CD14-positive monocyte (primary cell): ENCODE data around the gene ANKRD40. TPM values are rescaled to one million over a fixed set of nuclear protein-coding genes. Genes with fewer than 3 reads are reported as not detected.

Experiments used
- DNase-seq, 3 donors: peaks; one replicate each; pipeline ENCODE4 v3.0.0-alpha.2; 2011 to 2022
- H2AFZ ChIP-seq: 2 replicates; pipeline ENCODE4 v1.6.0; 2012; ENCODE audit warnings: mild to moderate bottlenecking, low read depth, low read length, inconsistent platforms; ENCODE audit not compliant: insufficient read depth, poor library complexity, severe bottlenecking
- H3K27ac ChIP-seq, 2 donors: 1 replicate in 1 of 2; 2 replicates in 1 of 2; pipeline ENCODE4 v1.5.1; 2012 to 2013; ENCODE audit warnings: low read length in 2 of 2, control low read depth in 1 of 2, inconsistent platforms in 1 of 2, low read depth in 1 of 2, mild to moderate bottlenecking in 1 of 2
- H3K27me3 ChIP-seq, 2 donors: one replicate each; pipeline versions ENCODE4 v1.6.0 to v1.6.1; 2011 to 2013; ENCODE audit warnings: low read length in 2 of 2; ENCODE audit not compliant: control insufficient read depth in 2 of 2, insufficient read depth in 2 of 2
- H3K36me3 ChIP-seq, 2 donors: replicated peaks in 1 of 2; 1 replicate in 1 of 2; 2 replicates in 1 of 2; pipeline versions ENCODE4 v1.5.1 to v1.6.1; 2012 to 2013; ENCODE audit warnings: low read length in 2 of 2, control low read depth in 1 of 2, inconsistent platforms in 1 of 2, mild to moderate bottlenecking in 1 of 2; ENCODE audit not compliant: insufficient read depth in 2 of 2, control insufficient read depth in 1 of 2
- H3K4me1 ChIP-seq, 2 donors: 1 replicate in 1 of 2; 2 replicates in 1 of 2; pipeline versions ENCODE4 v1.5.1 to v1.6.1; 2012 to 2013; ENCODE audit warnings: low read length in 2 of 2, control low read depth in 1 of 2, inconsistent platforms in 1 of 2, mild to moderate bottlenecking in 1 of 2, moderate library complexity in 1 of 2; ENCODE audit not compliant: insufficient read depth in 2 of 2, control insufficient read depth in 1 of 2
- H3K4me2 ChIP-seq: replicated peaks from 2 replicates; pipeline ENCODE3; 2012; ENCODE audit warnings: low read length, moderate library complexity, mild to moderate bottlenecking; ENCODE audit not compliant: poor library complexity, severe bottlenecking; ENCODE audit errors: extremely low read depth
- H3K4me3 ChIP-seq, 3 experiments: fragments of 200-600 bp in 1 of 3; sonication (generic) in 1 of 3; replicated peaks in 1 of 3; 1 replicate in 2 of 3; 2 replicates in 1 of 3; pipeline ENCODE4 v1.5.1; 2011 to 2013; ENCODE audit warnings: low read length in 3 of 3, mild to moderate bottlenecking in 3 of 3, control low read depth in 2 of 3, low read depth in 2 of 3, inconsistent platforms in 1 of 3, moderate library complexity in 1 of 3
- H3K79me2 ChIP-seq: 2 replicates; pipeline ENCODE4 v1.6.0; 2012; ENCODE audit warnings: mild to moderate bottlenecking, control low read depth, inconsistent platforms, low read length, moderate library complexity; ENCODE audit not compliant: insufficient read depth
- H3K9ac ChIP-seq: 2 replicates; pipeline ENCODE4 v1.6.0; 2017; ENCODE audit warnings: low read length, mild to moderate bottlenecking; ENCODE audit not compliant: insufficient read depth, poor library complexity, severe bottlenecking
- H3K9me3 ChIP-seq, 2 donors: replicated peaks in 1 of 2; 1 replicate in 1 of 2; 2 replicates in 1 of 2; pipeline versions ENCODE4 v1.5.1 to v1.6.1; 2012 to 2013; ENCODE audit warnings: low read length in 2 of 2, control low read depth in 1 of 2; ENCODE audit not compliant: control insufficient read depth in 1 of 2, insufficient read depth in 1 of 2
- H4K20me1 ChIP-seq: 2 replicates; pipeline ENCODE4 v1.6.0; 2012; ENCODE audit warnings: mild to moderate bottlenecking, low read length, control low read depth, moderate library complexity; ENCODE audit not compliant: insufficient read depth
- H3K27ac Mint-ChIP-seq, 7 donors: one replicate each; pipeline ENCODE4 v1.8.0; 2020; ENCODE audit warnings: mild to moderate bottlenecking in 7 of 7, mixed read lengths in 7 of 7, moderate library complexity in 6 of 7, inconsistent platforms in 2 of 7
- H3K27me3 Mint-ChIP-seq, 3 donors: one replicate each; pipeline ENCODE4 v1.8.0; 2021 to 2022; ENCODE audit warnings: low read depth in 3 of 3, mild to moderate bottlenecking in 3 of 3, mixed read lengths in 3 of 3, moderate library complexity in 3 of 3, inconsistent platforms in 1 of 3
- H3K36me3 Mint-ChIP-seq, 2 donors: one replicate each; pipeline ENCODE4 v1.8.0; 2020; ENCODE audit warnings: mixed read lengths in 2 of 2, inconsistent platforms in 1 of 2, mild to moderate bottlenecking in 1 of 2
- H3K4me1 Mint-ChIP-seq: one replicate; pipeline ENCODE4 v1.8.0; 2020; ENCODE audit warnings: mild to moderate bottlenecking, mixed read lengths
- H3K4me3 Mint-ChIP-seq, 2 donors: one replicate each; pipeline ENCODE4 v1.8.0; 2020; ENCODE audit warnings: mild to moderate bottlenecking in 2 of 2, mixed read lengths in 2 of 2, moderate library complexity in 1 of 2
- H3K9me3 Mint-ChIP-seq, 7 donors: one replicate each; pipeline ENCODE4 v1.8.0; 2020 to 2022; ENCODE audit warnings: mixed read lengths in 7 of 7, mild to moderate bottlenecking in 6 of 7, moderate library complexity in 6 of 7, inconsistent platforms in 2 of 7
- CTCF ChIP-seq: fragments of 200-600 bp; IDR thresholded peaks from one replicate; pipeline ENCODE4 v1.8.0; 2022; ENCODE audit warnings: antibody characterized with exemption, mild to moderate bottlenecking
- WGBS: methylation state at CpG from one replicate; pipeline ENCODE4 v1.1.5; 2013; ENCODE audit warnings: missing lambda C conversion rate; ENCODE audit not compliant: insufficient coverage; 5-methylcytosine and 5-hydroxymethylcytosine counted together
- intact Hi-C, 2 donors: fragments of 100-400 bp; cut with micrococcal nuclease; formaldehyde crosslinking; loops; one replicate each; pipeline versions ENCODE4 v1.15.0 to v1.15.1; 2023
- polyA plus RNA-seq, 3 donors: library from polyadenylated mRNA; depleted of rRNA in 1 of 3; unstranded in 2 of 3; stranded (reverse) in 1 of 3; fragments of 300-500 nt in 2 of 3; fragments of >200 nt in 1 of 3; fragmentation: Illumina TruSeq in 2 of 3; gene quantifications; 1 replicate in 2 of 3; 2 replicates in 1 of 3; pipeline ENCODE4 v1.2.3, GENCODE V29; 2012 to 2021

The ANKRD40 gene
- polyA plus RNA-seq, 3 donors = 3.4 to 21.8 (median 3.4) TPM

GRCh38 chr17:50672831-50673551 is 34.7 kb downstream of the ANKRD40 start:
- H3K9me3 ChIP-seq = no peaks in the 10 kb centered on the region
- H3K36me3 ChIP-seq = no peaks in the 10 kb centered on the region
- no peak overlapping the region for H3K4me3 ChIP-seq
- no peak overlapping the region for H2AFZ ChIP-seq
- peaks cover 0 to 15% of the 10 kb centered on the region in 2 donors for H3K4me1 ChIP-seq
- DNase-seq = no peak
- H3K4me2 ChIP-seq = no peak overlapping the region
- intact Hi-C loops = no loop called here
- H3K27me3 ChIP-seq = no peaks in the 10 kb centered on the region
- peaks cover 5 to 9% (median 8%) of the 10 kb centered on the region in 3 donors for H3K27me3 Mint-ChIP-seq
- 97% methylated on average over 11 of the region's 20 CpGs for WGBS
- no peaks in the 10 kb centered on the region for H4K20me1 ChIP-seq
- no peak overlapping the region for H3K4me3 Mint-ChIP-seq
- no peaks in the 10 kb centered on the region for H3K9me3 Mint-ChIP-seq
- peaks cover 0 to 8% of the 10 kb centered on the region in 2 donors for H3K36me3 Mint-ChIP-seq
- H3K27ac ChIP-seq = no peak overlapping the region
- H3K27ac Mint-ChIP-seq = peak overlapping the region in 2 of 7 donors; percentile 32 to 53
- H3K4me1 Mint-ChIP-seq = peaks cover 11% of the 10 kb centered on the region
- no peaks in the 10 kb centered on the region for H3K79me2 ChIP-seq
- TF ChIP-seq CTCF = no peak
- no peak overlapping the region for H3K9ac ChIP-seq

GRCh38 chr17:50672071-50672470 is 35.6 kb downstream of the ANKRD40 start:
- Histone ChIP-seq H3K27me3 (no peaks in the 10 kb centered on the region), H4K20me1 (no peaks in the 10 kb centered on the region), H2AFZ (no peak overlapping the region), H3K9ac (no peak overlapping the region), H3K36me3 (no peaks in the 10 kb centered on the region), H3K27ac (no peak overlapping the region), H3K4me1 (peaks cover 0 to 19% of the 10 kb centered on the region in 2 donors), H3K4me2 (no peak overlapping the region), H3K79me2 (no peaks in the 10 kb centered on the region), H3K4me3 (no peak overlapping the region), H3K9me3 (no peaks in the 10 kb centered on the region)
- no peak for DNase-seq
- Mint-ChIP-seq H3K4me1 (peaks cover 13% of the 10 kb centered on the region), H3K4me3 (no peak overlapping the region), H3K36me3 (peaks cover 0 to 4% of the 10 kb centered on the region in 2 donors), H3K9me3 (no peaks in the 10 kb centered on the region), H3K27ac (no peak overlapping the region), H3K27me3 (peaks cover 5 to 8% (median 6%) of the 10 kb centered on the region in 3 donors)
- no CpG with 5 or more reads among the region's 5 CpGs for WGBS
- intact Hi-C loops = no loop called here
- no peak for TF ChIP-seq CTCF
